ENCODE data around the gene AUH. TPM values are rescaled to one million over a fixed set of nuclear protein-coding genes. Genes with fewer than 3 reads are reported as not detected.

AUH gene
- total RNA-seq, 1 donor from 2014 or later, result 14.6 TPM

- Mint-ChIP-seq H3K27ac (ENCODE audit: unreplicated experiment) (no peak overlapping the region), H3K36me3 (ENCODE audit: unreplicated experiment) (peaks cover 12% of the 10 kb centered on the region), H3K9me3 (ENCODE audit: unreplicated experiment) (no peaks in the 10 kb centered on the region), H3K27me3 (ENCODE audit: unreplicated experiment) (no peaks in the 10 kb centered on the region), H3K4me3 (ENCODE audit: unreplicated experiment) (no peak overlapping the region), H3K4me1 (ENCODE audit: unreplicated experiment) (peaks cover 9% of the 10 kb centered on the region)
- TF ChIP-seq, protein P1, sequence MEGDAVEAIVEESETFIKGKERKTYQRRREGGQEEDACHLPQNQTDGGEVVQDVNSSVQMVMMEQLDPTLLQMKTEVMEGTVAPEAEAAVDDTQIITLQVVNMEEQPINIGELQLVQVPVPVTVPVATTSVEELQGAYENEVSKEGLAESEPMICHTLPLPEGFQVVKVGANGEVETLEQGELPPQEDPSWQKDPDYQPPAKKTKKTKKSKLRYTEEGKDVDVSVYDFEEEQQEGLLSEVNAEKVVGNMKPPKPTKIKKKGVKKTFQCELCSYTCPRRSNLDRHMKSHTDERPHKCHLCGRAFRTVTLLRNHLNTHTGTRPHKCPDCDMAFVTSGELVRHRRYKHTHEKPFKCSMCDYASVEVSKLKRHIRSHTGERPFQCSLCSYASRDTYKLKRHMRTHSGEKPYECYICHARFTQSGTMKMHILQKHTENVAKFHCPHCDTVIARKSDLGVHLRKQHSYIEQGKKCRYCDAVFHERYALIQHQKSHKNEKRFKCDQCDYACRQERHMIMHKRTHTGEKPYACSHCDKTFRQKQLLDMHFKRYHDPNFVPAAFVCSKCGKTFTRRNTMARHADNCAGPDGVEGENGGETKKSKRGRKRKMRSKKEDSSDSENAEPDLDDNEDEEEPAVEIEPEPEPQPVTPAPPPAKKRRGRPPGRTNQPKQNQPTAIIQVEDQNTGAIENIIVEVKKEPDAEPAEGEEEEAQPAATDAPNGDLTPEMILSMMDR (IDR thresholded peaks at IDR 0.05), result no peak
- DNase-seq (ENCODE audit: extremely low spot score, unreplicated experiment), result no peak
Observed at GRCh38 chr9:91307279-91307678, 54.4 kb downstream of the AUH start.

DNA sequence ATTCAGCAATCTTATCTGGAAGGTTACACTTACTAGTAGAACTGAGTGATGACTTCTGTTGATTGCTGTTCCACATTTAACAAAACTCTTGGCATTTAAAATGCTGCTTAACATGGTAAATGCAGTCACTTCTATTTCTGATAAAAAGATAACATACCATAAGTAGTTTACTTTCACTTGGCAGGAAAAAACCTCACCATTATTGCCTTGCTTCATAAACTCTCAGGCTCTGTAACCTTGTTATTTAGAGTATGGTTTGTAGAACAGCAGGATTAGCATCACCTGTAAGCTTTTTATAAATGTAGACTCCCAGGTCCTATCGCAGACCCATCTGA lies 55.5 kb downstream of the AUH start:
- DNase-seq (ENCODE audit: extremely low spot score, unreplicated experiment), result no peak
- H3K4me1 Mint-ChIP-seq (ENCODE audit: unreplicated experiment), result peaks cover 9% of the 10 kb centered on the region
- no peaks in the 10 kb centered on the region for H3K9me3 Mint-ChIP-seq (ENCODE audit: unreplicated experiment)
- H3K27me3 Mint-ChIP-seq (ENCODE audit: unreplicated experiment), result no peaks in the 10 kb centered on the region
- H3K4me3 Mint-ChIP-seq (ENCODE audit: unreplicated experiment), result no peak overlapping the region
- peaks cover 12% of the 10 kb centered on the region for H3K36me3 Mint-ChIP-seq (ENCODE audit: unreplicated experiment)
- no peak overlapping the region for H3K27ac Mint-ChIP-seq (ENCODE audit: unreplicated experiment)
- TF ChIP-seq, protein P1 (IDR thresholded peaks at IDR 0.05), result no peak

DNA sequence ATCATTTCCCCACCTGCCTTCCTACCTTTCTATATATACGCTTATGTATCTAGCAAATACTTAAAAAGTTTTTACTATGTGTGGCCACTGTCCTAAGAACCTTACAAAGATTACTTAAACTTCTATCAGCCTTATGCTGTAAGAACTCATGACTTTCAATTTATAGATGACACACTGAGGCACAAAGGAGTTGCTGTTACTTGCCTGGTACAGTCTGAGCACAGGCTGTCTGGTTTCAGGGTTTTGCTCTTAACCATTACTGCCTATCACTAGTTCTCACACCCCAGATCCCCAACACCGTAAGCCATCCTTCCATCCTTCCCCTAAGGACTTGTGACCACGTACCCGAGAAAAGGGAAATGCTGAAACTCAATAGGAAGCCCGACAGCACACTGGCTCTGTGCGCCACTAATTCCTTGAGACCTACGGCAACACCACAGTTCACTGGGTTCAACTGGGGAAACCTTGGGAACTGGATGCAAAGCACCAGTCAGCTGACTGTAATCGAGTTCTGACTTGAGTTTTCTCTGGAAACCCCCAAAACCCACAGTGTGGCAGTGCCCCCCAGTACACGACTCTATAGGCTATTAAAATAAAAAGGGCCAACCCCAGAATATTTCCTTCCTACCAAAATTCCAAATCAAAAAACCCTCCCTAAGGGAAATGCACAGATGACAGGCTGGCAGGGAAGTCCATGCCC lies 56.0 kb downstream of the AUH start:
- no peaks in the 10 kb centered on the region for H3K27me3 Mint-ChIP-seq (ENCODE audit: unreplicated experiment)
- DNase-seq (ENCODE audit: extremely low spot score, unreplicated experiment), result no peak
- H3K36me3 Mint-ChIP-seq (ENCODE audit: unreplicated experiment), result peaks cover 13% of the 10 kb centered on the region
- H3K9me3 Mint-ChIP-seq (ENCODE audit: unreplicated experiment), result no peaks in the 10 kb centered on the region
- TF ChIP-seq, protein P1 (IDR thresholded peaks at IDR 0.05), result no peak
- no peak overlapping the region for H3K27ac Mint-ChIP-seq (ENCODE audit: unreplicated experiment)
- peaks cover 9% of the 10 kb centered on the region for H3K4me1 Mint-ChIP-seq (ENCODE audit: unreplicated experiment)
- no peak overlapping the region for H3K4me3 Mint-ChIP-seq (ENCODE audit: unreplicated experiment)

- Mint-ChIP-seq H3K27me3 (ENCODE audit: unreplicated experiment) (no peaks in the 10 kb centered on the region), H3K4me3 (ENCODE audit: unreplicated experiment) (no peak overlapping the region), H3K27ac (ENCODE audit: unreplicated experiment) (peak overlapping the region; percentile 51), H3K4me1 (ENCODE audit: unreplicated experiment) (peaks cover 9% of the 10 kb centered on the region), H3K36me3 (ENCODE audit: unreplicated experiment) (peaks cover 8% of the 10 kb centered on the region), H3K9me3 (ENCODE audit: unreplicated experiment) (no peaks in the 10 kb centered on the region)
- TF ChIP-seq, protein P1 (IDR thresholded peaks at IDR 0.05), result no peak
- DNase-seq (ENCODE audit: extremely low spot score, unreplicated experiment), result no peak
Observed at GRCh38 chr9:91303741-91304415, 57.8 kb downstream of the AUH start.

- Mint-ChIP-seq H3K4me1 (ENCODE audit: unreplicated experiment) (peaks cover 9% of the 10 kb centered on the region), H3K4me3 (ENCODE audit: unreplicated experiment) (no peak overlapping the region), H3K27ac (ENCODE audit: unreplicated experiment) (no peak overlapping the region), H3K27me3 (ENCODE audit: unreplicated experiment) (no peaks in the 10 kb centered on the region), H3K9me3 (ENCODE audit: unreplicated experiment) (no peaks in the 10 kb centered on the region), H3K36me3 (ENCODE audit: unreplicated experiment) (peaks cover 8% of the 10 kb centered on the region)
- TF ChIP-seq, protein P1 (IDR thresholded peaks at IDR 0.05), result no peak
- DNase-seq (ENCODE audit: extremely low spot score, unreplicated experiment), result no peak
Observed at GRCh38 chr9:91302831-91303230, 58.9 kb downstream of the AUH start.
